DOHH2 (cell line): ENCODE measurements around the gene RETREG1.

Source experiments
- CTCF ChIP-seq: fragments of 200-600 bp; sonication (generic); IDR thresholded peaks from one replicate; pipeline ENCODE4 v1.5.1; 2014; ENCODE audit warnings: antibody characterized with exemption, mild to moderate bottlenecking, low read depth, low read length; ENCODE audit not compliant: poor library complexity, severe bottlenecking
- EZH2phosphoT487 ChIP-seq: fragments of 200-600 bp; sonication (generic); IDR thresholded peaks from 2 replicates; pipeline ENCODE4 v1.6.1; 2017; ENCODE audit warnings: borderline replicate concordance, mild to moderate bottlenecking, antibody characterized with exemption, low read length, moderate library complexity, mixed read lengths

- TF ChIP-seq CTCF (no peak), EZH2phosphoT487 (no peak)
Observed at GRCh38 chr5:16534280-16534679, 82.5 kb downstream of the RETREG1 start.
